Measurements from ENCODE around the gene FAM161A. TPM values are rescaled to one million over a fixed set of nuclear protein-coding genes. Genes with fewer than 3 reads are reported as not detected.

The FAM161A gene
- total RNA-seq, 1 experiment from 2014 or later = 7.3 TPM

DNA sequence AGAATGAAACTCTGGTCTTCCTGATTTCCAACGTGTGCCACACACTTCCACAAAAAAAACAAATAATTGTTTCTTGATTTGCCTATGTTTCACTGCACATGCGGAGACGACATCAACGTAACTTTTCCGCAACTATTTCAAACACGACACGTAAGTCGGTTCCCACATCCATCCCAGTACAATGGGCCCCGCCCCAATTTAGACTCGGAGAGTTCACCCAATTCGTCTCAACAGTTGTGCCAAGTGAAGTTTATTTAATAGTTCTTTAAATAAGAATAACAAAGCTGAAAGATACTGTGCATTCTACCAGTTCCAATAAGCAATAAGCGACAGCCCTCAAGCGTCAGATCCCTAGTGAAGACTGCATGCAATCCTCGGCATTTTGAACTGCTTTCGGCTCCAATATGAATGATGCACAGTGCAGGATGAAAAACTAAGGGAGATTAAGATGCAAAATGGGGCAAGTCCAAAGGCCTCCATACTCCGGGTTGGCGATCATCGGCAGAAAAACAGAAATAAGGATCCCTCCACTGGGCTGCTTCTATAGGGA is 33.9 kb upstream of the FAM161A start:
- intact Hi-C loops (cut with micrococcal nuclease) = no loop called here
- POLR2A ChIA-PET = interaction anchor here (1.0 kb wide), 1 partner anchor 34 kb away, joined by 3 read pairs; the partner anchor contains the start of gene FAM161A

More for the DNA sequence above, 33.9 kb upstream of the FAM161A start:
- Histone ChIP-seq H3K9me2 (ENCODE audit: insufficient read depth) (no peaks in the 10 kb centered on the region), H3K27ac (ENCODE audit: low read depth, low read length) (peak overlapping the region; percentile 93), H4K20me1 (ENCODE audit: insufficient read depth) (peaks cover 16% of the 10 kb centered on the region; the same call in 1 of the 2 replicates), H3K79me2 (ENCODE audit: insufficient read depth, low read length) (peaks cover 66% of the 10 kb centered on the region), H3K9ac (ENCODE audit: low read length) (peak overlapping the region; percentile 96), H3K27me3 (ENCODE audit: insufficient read depth, low read length) (no peaks in the 10 kb centered on the region), H3K4me2 (ENCODE audit: low read length) (peak overlapping the region; percentile 97), H2AFZ (ENCODE audit: low read depth, low read length, poor library complexity, severe bottlenecking) (no peak overlapping the region), H3K36me3 (ENCODE audit: control insufficient read depth in 1 of 2, insufficient read depth in 2 of 2, low read length in 2 of 2) (peaks cover 16 to 34% of the 10 kb centered on the region in 2 experiments), H3K4me1 (ENCODE audit: control insufficient read depth in 1 of 2, insufficient read depth in 2 of 2, low read length in 2 of 2) (peaks cover 0 to 18% of the 10 kb centered on the region in 2 experiments; a peak in 3 of 4 replicates), H3K4me3 (replicated peaks in 1 of 2; ENCODE audit: low read depth in 1 of 2, low read length in 2 of 2) (peak overlapping the region; percentile 95 to 100), H3K9me3 (ENCODE audit: control insufficient read depth in 1 of 2, insufficient read depth in 1 of 2, low read depth in 1 of 2, low read length in 2 of 2) (no peaks in the 10 kb centered on the region)
- DNase-seq (ENCODE audit: low read depth, low spot score) = no peak
- TF ChIP-seq, protein P1, sequence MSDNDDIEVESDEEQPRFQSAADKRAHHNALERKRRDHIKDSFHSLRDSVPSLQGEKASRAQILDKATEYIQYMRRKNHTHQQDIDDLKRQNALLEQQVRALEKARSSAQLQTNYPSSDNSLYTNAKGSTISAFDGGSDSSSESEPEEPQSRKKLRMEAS (IDR thresholded peaks at IDR 0.05) = no peak
- no peak for TF ChIP-seq CEBPB (IDR thresholded peaks at IDR 0.05; ENCODE audit: low read depth)
- TF ChIP-seq, protein P2, sequence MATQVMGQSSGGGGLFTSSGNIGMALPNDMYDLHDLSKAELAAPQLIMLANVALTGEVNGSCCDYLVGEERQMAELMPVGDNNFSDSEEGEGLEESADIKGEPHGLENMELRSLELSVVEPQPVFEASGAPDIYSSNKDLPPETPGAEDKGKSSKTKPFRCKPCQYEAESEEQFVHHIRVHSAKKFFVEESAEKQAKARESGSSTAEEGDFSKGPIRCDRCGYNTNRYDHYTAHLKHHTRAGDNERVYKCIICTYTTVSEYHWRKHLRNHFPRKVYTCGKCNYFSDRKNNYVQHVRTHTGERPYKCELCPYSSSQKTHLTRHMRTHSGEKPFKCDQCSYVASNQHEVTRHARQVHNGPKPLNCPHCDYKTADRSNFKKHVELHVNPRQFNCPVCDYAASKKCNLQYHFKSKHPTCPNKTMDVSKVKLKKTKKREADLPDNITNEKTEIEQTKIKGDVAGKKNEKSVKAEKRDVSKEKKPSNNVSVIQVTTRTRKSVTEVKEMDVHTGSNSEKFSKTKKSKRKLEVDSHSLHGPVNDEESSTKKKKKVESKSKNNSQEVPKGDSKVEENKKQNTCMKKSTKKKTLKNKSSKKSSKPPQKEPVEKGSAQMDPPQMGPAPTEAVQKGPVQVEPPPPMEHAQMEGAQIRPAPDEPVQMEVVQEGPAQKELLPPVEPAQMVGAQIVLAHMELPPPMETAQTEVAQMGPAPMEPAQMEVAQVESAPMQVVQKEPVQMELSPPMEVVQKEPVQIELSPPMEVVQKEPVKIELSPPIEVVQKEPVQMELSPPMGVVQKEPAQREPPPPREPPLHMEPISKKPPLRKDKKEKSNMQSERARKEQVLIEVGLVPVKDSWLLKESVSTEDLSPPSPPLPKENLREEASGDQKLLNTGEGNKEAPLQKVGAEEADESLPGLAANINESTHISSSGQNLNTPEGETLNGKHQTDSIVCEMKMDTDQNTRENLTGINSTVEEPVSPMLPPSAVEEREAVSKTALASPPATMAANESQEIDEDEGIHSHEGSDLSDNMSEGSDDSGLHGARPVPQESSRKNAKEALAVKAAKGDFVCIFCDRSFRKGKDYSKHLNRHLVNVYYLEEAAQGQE (IDR thresholded peaks at IDR 0.05; ENCODE audit: low read depth) = no peak
- no peak for TF ChIP-seq SP1 (IDR thresholded peaks at IDR 0.05; ENCODE audit: low read depth)
- TF ChIP-seq ZFX (IDR thresholded peaks at IDR 0.05) = no peak
- no peak for TF ChIP-seq EZH2 (IDR thresholded peaks at IDR 0.05)
- TF ChIP-seq, protein P3, sequence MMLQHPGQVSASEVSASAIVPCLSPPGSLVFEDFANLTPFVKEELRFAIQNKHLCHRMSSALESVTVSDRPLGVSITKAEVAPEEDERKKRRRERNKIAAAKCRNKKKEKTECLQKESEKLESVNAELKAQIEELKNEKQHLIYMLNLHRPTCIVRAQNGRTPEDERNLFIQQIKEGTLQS (IDR thresholded peaks at IDR 0.05) = no peak
- TF ChIP-seq POLR2AphosphoS5 (IDR thresholded peaks at IDR 0.05; ENCODE audit: low read depth, low read length) = no peak
- TF ChIP-seq POLR2A (IDR thresholded peaks at IDR 0.05; ENCODE audit: borderline replicate concordance, extremely low read depth, insufficient read depth, insufficient read length) = no peak
- TF ChIP-seq SRF (IDR thresholded peaks at IDR 0.05; ENCODE audit: low read depth) = no peak
- no peak for TF ChIP-seq ZNF274 (IDR thresholded peaks at IDR 0.05; ENCODE audit: low read depth, low read length)
- TF ChIP-seq, protein P4, sequence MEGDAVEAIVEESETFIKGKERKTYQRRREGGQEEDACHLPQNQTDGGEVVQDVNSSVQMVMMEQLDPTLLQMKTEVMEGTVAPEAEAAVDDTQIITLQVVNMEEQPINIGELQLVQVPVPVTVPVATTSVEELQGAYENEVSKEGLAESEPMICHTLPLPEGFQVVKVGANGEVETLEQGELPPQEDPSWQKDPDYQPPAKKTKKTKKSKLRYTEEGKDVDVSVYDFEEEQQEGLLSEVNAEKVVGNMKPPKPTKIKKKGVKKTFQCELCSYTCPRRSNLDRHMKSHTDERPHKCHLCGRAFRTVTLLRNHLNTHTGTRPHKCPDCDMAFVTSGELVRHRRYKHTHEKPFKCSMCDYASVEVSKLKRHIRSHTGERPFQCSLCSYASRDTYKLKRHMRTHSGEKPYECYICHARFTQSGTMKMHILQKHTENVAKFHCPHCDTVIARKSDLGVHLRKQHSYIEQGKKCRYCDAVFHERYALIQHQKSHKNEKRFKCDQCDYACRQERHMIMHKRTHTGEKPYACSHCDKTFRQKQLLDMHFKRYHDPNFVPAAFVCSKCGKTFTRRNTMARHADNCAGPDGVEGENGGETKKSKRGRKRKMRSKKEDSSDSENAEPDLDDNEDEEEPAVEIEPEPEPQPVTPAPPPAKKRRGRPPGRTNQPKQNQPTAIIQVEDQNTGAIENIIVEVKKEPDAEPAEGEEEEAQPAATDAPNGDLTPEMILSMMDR (IDR thresholded peaks at IDR 0.05 in 2 of 3, conservative IDR thresholded peaks at IDR 0.05 in 1 of 3; ENCODE audit: borderline replicate concordance in 1 of 3, insufficient read depth in 1 of 3, low read depth in 2 of 3, low read length in 2 of 3) = no peak
- no peak for TF ChIP-seq TCF7L2 (IDR thresholded peaks at IDR 0.05; ENCODE audit: borderline replicate concordance, extremely low read depth, insufficient read depth, insufficient read length)
- TF ChIP-seq RAD21 (IDR thresholded peaks at IDR 0.05; ENCODE audit: low read depth) = no peak
- TF ChIP-seq CBX3 (IDR thresholded peaks at IDR 0.05; ENCODE audit: low read depth) = no peak
- TF ChIP-seq, protein P5, sequence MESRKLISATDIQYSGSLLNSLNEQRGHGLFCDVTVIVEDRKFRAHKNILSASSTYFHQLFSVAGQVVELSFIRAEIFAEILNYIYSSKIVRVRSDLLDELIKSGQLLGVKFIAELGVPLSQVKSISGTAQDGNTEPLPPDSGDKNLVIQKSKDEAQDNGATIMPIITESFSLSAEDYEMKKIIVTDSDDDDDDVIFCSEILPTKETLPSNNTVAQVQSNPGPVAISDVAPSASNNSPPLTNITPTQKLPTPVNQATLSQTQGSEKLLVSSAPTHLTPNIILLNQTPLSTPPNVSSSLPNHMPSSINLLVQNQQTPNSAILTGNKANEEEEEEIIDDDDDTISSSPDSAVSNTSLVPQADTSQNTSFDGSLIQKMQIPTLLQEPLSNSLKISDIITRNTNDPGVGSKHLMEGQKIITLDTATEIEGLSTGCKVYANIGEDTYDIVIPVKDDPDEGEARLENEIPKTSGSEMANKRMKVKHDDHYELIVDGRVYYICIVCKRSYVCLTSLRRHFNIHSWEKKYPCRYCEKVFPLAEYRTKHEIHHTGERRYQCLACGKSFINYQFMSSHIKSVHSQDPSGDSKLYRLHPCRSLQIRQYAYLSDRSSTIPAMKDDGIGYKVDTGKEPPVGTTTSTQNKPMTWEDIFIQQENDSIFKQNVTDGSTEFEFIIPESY (IDR thresholded peaks at IDR 0.05; ENCODE audit: extremely low read depth, insufficient replicate concordance, low read length) = no peak
- no peak for TF ChIP-seq EGR1 (IDR thresholded peaks at IDR 0.05; ENCODE audit: low read depth)
- no peak for TF ChIP-seq JUND (IDR thresholded peaks at IDR 0.05)
- TF ChIP-seq EZH2phosphoT487 (IDR thresholded peaks at IDR 0.05; ENCODE audit: borderline replicate concordance) = no peak
- TF ChIP-seq SIN3A (IDR thresholded peaks at IDR 0.05; ENCODE audit: low read depth) = no peak
- no peak for ATAC-seq
- no TSS peak for BruUV-seq (replicated peaks)
- CTCF ChIA-PET = no interaction called here
- RAD21 ChIA-PET (ENCODE audit: low non-redundant PET in 1 of 2, low total read pairs in 2 of 2, uncharacterized antibody in 2 of 2, unreplicated experiment in 2 of 2) = no interaction called here
